NCI-H2171 treated with DMSO at 0.1 percent for 48 hours (cell line): ENCODE measurements around the gene FAM118B.
"Not testable (repeated sequence)": the region's sequence is repeated elsewhere in the genome, so short reads cannot be mapped to it uniquely, and the experiment has no call there.

Source experiments
- DNase-seq: peaks from one replicate; lab custom pipeline; 2025; lab: John Stamatoyannopoulos, UW

FAM118B gene

DNA sequence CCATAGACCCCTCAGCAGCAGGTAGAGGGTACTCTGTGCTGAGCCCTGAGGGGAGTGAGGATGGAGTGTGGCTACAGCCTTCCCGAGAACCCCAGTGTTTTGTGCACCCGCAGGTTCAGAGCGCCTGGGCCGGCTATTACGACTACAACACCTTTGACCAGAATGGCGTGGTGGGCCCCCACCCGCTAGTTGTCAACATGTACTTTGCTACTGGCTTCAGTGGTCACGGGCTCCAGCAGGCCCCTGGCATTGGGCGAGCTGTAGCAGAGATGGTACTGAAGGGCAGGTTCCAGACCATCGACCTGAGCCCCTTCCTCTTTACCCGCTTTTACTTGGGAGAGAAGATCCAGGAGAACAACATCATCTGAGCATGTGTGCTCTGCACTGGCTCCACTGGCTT, 65.7 kb downstream of the FAM118B start:
- DNase-seq = no peak

DNA sequence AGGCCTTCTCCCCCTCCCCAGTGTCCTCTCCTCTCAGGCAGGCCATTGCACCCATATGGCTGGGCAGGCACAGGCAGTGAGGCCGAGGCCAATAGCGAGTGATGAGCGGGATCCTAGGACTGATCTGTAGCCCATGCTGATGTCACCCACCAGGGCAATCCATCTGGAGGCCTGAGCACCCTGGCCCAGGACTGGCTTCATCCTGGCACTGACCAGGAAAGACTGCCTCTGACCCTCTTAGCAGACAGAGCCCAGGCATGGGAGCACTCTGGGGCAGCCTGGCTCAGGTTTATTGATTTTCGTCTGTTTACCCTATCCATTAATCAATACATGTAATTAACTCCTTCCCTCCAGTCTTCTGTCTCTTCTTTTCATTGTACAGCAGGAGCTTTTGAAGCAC, 66.2 kb downstream of the FAM118B start:
- DNase-seq = no peak

DNA sequence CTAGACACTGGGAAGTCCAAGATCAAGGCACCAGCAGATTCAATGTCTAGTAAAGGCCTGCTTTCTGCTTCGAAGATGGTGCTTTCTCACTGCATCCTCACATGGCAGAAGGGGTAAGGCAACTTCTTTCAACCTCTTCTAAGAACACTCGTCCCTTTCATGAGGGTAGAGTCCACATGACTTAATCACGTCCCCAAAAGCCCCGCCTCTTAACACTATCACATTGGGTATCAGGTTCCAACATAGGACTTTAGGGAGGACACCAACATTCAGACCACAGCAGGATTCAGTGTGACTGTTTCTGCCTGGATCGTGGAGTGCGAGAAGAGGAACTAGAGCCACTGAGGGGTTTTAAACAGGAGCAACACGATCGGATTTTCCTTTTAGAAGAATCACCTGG, 67.6 kb downstream of the FAM118B start:
- no peak for DNase-seq

DNA sequence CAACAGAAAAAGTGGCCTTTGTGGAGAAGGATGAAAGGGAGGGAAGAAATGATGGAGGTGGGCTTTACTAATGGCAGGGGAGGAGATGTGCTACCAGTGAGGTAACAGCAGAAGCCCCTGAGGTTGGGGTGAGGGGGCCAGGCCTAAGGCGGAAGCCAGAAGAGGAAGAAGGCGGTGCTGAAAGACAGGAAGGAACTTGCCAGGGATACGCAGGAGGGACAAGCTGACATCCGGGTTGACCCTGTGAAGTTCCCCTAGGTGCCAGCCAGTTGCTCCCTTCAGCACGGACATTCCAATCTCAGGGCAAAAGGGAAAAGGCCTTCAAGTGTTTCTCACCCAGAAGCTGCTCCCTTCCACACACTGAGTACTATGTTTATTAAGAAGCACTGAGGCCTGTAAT, 69.0 kb downstream of the FAM118B start:
- no peak for DNase-seq

DNA sequence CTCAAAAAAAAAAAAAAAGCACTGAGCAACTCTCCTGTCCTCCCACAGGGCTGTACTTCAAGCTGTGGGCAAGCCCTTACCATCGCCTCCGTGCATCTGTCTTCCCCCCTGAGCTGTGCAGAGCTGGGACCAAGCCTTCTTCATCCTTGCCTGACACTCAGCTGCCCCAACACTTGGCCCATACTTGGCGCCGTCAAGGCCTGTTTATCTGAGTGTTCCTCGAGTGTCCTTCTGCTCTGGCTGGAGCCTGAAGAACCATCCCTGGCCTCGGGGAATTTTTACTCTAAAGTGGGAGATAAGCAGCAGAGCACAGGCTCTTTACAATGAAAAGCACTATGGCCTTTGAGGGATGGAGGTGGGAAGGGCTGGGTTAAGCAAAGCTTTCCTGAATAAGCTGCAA, 69.7 kb downstream of the FAM118B start:
- no peak for DNase-seq

DNA sequence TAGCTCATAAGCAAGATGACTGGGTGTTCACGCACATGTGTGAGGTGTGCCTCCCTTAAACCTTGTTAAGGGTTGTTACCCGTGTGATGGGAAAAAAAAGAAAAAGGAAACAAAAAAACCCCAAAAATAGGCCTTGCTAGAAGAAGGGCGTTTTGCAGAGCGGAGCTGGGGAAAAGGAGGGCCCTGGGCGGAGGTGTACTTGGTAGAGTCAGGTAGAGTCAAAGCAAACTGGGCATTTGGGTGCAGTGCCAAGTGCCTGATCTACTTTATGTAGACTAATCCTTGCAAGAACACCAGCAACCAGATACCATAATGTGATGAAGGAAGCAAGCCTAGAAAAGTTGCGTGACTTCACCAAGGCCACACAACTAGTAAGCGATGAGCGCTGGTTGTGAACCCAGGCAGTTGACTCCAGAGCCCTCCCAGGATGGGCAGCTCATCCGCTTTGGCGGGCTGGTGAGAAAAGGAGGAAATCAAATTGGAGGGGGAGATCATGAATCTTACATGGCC, 70.1 kb downstream of the FAM118B start:
- DNase-seq = no peak

DNA sequence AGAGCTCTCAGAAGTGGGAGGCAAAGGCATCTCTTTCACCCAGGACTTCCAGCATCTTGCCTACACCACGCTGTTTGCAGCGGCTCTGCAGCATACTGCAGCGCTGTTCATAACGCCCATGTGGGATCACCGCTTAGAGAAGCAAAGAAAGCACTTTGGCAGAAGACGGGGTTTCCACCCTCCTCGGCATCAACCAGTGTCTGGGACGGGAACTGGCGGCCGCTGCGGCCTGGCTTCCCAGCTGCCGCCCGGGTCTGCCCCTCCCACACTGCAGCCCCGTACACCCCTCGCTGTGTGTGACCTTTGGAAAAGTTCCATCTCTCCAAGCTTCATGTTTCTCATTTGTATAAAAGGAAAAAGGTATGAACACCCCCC, 70.8 kb downstream of the FAM118B start:
- no peak for DNase-seq

DNA sequence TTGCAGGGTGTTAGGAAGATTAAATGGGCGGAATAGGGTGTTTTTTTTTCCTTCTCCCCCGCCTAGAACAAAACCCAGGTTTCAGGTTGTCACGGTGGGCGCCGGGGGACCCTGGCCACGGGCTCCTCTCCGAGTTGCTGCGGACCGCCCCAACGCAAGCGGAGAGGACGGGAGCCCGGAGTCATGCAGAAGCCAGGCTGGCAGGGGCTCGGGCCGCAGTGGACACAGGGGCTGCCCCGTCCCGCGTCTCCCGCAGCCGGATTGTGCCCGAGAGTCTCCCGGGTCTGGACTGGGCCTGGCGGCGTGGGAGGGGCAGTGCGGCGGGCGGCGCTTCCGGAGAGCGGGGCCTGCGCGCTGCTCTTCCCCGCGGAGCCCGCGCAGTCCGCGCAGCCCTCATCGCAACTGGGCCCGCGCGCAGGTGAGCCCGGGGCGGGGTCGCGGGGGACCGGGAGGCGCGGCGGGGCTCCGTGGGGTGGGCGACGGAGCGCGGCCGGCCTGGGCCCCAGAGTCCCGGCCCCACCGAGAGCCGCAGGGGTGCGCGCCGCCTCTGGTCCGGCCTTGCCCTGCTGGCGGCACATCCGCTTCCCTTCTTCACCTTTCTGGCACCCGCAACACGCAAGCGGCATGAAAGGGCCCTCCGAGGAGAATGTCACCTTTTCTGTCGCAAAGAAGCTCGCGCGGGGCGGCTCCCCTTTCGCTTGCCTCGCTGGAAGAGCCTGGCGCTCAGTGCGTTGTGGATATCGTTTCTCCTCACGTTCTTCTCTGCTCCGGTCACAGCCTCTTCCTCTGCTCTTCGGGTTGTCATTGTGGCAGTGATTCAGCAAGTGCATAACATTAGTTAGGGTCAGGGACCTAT, 71.4 kb downstream of the FAM118B start, which contains the start of gene TIRAP:
TSS of gene TIRAP (plus strand) at position 358 of the 856 bp plus-strand sequence. CDS start 7,802 bp downstream, outside the sequence.
- DNase-seq = peak; percentile 50

DNA sequence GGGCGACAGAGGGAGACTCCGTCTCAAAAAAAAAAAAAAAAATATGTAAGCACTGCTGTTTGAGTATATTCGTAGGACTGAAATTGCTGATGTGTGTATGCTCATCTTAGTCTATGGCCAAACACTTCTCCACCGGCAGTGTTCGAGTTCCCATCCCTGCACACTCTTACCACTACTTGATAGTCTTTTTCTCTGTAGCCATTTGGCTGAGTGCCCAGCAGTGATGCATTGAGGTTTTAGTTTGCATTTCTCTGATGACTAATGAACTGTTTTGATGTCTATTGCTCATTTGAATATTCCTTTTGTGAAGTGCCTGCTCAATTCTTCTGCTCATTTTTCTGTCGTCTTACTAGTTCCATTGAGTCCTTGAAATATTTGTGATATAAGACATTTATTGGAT, 73.2 kb downstream of the FAM118B start:
- DNase-seq = peak; percentile 23

DNA sequence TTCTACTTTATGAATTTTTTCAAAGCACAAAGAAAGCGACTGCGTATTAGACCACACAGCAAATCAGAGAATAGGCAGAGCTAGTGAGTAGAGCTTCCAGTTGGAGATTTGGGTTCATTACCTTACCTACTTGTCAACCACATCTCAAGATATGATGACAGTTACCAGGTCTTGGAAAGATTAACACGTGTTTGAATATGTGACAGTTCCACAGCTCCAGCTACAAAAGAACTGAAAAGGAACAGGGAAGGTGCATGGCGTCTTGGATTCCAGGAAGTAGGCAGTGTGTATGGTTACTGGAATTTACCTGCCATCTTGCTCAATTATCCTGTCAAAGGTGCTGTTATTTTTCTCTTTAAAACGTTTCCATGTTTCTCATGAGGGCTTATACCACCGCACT, 76.7 kb downstream of the FAM118B start:
- DNase-seq = no peak

DNA sequence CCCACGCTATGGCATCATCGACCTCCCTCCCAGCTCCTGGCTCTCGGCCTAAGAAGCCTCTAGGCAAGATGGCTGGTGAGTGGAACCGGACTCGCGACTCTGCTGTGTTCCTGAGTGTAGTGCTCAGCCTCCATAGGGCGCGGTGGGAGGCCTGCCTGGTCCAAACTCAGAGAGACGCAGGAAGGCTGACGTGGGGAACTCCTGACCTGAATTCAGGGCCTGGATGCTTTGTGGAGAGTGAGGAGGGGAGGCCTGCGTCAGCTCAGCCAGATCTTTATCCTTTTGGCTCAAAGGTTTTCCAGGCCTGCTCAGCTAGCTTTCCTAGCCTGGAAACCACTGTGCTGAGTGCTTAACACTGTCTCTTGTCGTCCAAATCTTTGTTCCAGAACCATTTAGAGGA, 79.3 kb downstream of the FAM118B start:
- no peak for DNase-seq

DNA sequence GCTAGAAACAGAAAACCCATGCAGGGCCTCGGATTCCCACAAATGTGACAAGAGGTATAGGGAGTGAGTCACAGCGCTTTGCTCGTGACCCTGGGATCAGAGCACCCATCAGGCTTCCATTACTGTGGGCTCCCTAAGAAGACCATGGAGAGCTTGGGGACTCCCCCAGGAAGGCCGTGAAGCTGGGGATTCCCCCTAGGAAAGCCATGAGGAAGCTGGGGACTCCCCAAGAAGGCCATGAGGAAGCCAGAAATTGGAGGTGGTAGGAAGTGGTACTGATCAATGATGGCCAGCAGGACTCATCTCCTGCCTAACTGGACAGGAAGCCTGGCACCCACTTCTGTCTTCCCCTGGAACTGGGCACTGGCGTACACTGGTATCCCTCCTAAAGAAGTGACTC, 82.1 kb downstream of the FAM118B start:
- DNase-seq = no peak

DNA sequence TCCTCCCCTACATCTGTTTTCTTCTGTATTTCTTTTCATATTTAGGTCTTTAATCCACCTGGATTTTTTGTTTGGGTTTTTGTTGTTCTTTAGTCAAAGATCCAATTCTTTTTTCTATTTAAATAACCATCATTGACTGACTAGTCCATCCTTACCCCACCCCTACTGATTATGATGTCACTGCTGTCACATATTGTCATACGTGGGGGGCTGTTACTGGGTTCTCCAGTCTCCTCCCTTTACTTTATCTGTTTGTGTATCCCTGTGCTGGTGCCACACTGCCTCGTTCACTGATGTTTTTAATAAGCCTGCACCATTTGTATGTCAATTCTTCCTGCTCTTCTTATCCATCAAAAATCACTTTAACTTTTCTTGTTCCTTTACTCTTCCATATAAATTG, 85.4 kb downstream of the FAM118B start:
- no peak for DNase-seq

DNA sequence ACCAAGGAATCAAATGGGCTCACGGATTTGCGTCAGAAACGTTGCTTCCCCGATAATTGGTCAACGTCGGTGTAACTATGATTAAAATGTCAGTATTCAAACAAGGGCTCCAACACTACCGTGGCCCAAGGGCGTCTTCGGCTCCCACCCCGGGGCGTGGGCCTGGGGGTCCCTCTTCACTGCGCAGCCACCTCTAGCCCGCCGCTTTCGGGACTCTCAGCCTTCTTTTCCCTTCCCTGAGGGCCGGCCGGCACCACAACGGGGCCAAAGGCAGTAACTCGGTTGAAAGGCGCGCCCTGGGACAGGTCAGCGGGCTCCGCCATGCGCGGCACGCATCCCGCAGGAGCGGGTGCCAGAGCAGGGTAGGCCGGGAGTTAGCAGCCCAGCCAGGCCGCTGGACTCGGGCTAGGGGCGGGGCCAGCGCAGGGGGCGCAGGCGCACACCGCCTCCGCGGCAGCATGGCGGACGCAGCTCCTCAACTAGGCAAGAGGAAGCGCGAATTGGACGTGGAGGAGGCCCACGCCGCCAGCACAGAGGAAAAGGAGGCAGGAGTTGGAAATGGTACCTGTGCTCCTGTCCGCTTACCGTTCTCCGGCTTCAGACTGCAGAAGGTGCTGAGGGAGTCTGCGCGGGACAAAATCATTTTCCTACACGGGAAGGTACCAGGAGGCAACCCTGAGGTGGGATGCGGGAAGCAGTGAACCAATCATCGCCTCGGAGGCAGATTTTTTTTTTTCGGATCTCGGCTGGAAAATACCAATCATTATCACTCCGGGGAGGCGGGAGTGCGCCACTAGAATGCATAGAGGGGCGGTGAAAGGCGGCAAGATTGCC, 92.3 kb downstream of the FAM118B start, which contains the start of gene DCPS:
TSS of gene DCPS (plus strand) at position 438 of the 834 bp plus-strand sequence. CDS start at position 459, 21 bp downstream.
- peak; percentile 86 for DNase-seq

DNA sequence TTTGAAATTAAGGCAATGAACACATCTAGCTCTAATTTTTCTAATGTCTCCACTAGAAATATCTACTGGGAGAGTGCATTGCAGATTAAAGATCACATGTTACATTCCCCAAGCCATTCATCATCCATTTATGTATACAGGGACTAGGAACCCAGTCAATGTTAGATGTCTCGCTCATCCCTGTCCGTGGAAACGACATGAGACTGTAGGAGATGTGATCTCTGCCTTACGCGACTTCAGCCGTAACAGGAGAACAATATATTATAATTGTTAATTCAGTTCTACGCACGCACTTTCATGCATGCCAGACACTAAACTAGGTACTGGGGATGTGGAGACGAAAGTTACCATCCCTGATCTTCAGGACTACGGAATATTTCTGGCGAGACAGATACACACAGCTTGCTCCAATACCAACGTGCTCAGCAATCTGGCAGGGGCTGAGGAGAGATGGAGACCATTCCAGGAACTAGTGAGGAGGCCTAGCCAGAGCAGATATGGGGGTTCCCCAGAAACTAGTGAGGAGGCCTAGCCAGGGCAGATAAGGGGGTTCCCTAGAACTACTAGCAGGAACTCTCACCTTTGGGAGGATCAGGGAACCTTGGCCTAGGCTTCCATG, 93.0 kb downstream of the FAM118B start:
- DNase-seq = no peak

DNA sequence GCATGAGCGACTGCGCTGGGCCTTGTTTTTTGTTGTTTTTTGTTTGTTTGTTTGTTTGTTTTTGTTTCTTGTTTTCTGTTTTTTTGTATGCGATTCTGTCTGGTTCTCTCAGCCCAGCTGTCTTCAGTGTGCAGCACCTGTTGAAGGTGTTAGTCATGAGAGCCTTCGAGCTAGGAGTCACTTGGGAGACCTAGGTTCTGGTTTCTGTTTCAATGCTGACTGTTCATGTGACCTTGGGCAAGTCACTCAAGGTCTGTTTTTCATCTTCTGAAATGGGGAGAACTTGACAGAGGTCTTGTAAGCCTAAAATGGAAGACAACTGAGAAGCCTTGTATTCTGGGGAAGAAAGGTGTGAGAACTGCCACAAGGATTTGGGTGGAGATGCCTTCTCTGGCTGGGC, 94.1 kb downstream of the FAM118B start:
- DNase-seq = no peak

DNA sequence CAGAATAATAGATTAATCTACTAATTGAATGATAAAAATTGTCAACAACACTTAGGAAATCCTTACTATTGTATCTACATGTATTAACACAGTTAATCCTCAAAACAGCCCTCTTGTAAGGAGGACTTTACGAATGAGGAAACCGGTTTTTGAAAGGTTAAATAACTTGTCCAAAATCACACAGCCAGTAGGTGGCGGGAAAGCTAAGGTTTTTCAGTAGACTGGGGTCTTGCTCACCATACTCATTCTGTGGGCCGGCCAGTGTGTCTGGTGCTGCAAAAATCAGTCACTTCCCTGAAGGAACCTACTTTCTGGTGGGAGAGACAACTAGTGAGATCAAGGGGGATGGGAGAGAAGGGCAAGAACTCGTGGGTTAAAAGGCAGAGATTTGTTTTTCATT, 96.1 kb downstream of the FAM118B start:
- no peak for DNase-seq

DNA sequence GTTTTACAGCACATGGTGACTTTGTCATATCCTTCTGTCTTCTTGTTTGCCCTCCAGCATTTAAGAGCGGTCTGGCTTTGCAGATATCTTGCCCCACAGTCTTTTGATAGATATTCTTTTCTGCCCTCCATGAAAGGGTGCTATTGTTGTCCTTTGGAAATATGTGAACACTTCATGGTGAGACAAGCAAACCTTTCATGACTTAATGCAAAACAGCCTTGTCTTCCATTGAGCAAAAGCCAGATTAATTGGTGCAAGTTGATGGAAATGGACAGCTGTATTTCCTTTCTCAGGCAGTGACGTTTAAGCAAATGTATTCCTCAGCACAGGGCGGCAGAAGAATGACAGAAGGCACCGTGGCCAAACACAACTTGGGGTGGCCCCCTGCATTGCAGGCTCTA, 96.7 kb downstream of the FAM118B start:
- DNase-seq = no peak

DNA sequence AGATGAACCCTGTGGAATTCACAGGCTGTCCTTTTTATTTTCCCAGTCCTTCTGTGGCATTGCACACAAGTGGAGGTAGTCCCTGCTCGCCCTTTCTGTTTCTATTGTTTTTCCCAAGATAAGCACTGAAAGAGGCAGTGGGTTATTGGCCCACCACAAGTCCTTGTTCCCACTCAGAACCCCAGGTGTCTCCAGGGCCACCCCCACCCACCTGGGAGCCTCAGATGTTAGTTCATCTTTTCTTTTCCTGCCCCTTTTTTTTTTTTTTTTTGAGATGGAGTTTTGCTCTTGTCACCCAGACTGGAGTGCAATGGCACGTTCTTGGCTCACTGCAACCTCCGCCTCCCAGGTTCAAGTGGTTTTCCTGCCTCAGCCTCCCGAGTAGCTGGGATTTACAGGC, 97.2 kb downstream of the FAM118B start:
- not testable (repeated sequence) for DNase-seq

DNA sequence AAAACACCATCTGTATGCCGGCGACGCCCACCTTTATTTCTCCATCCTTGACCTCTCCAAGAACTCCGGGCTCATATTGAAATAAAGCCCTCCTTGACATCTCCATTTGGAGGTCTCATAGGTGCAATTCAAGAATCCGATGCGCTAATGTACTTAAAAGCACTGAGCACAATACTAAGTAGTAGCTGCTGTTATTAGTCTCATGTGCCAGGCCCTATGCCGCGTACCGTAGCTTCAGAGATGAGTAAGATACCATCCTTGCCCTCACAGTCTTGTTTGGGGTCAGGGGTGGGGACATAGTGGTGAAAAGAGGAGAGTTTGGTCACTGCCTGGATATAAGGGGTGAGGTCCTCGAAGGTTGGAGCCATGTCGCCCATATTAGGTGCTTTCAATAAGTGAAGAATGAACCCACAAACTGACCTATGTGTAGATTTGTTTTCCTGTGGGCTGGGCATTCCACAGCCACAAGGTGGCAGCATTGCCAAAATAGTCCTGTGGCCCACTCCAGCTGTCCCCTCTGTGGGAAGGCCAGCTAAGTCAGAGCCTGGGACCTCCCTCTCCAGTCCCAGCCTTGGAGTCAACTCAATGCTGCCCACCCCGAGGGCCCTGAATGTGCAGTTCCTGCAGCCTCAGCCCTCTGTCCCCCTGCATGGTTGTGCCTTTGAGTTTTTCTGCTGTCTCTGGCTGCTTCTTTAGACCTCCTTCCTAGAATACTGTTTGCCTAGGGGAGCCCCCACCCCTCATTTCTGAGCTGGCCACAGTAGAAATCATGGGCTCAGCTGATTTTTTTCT, 98.8 kb downstream of the FAM118B start:
- peak; percentile 3 for DNase-seq

DNA sequence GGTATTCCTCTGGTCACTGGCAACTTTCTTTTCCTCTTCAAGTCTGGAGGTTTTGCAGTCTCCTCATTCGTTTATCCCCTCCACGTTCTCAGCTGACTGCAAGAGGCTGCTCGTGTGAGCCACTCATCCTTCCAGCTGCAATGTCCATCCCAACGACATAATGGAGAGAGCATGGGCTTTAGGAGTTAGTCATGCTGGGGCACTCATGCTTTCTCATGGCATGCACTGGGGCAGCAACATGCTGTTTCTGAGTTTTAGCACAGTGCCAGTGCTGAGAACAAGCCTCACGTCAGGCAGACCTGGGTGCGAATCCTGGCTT, 99.4 kb downstream of the FAM118B start:
- no peak for DNase-seq
